GM19239 (cell line): ENCODE data around the gene SYCE3.

Source experiments
- DNase-seq: peaks from one replicate; pipeline ENCODE4 v3.0.0; 2011; ENCODE audit warnings: low spot score; ENCODE audit not compliant: insufficient read length
- FAIRE-seq: peaks from 2 replicates; lab custom pipeline; 2011; peaks lifted over from hg19 to GRCh38; lab: Jason Lieb, UNC

Gene SYCE3

GRCh38 chr22:50577697-50577986 lies 14.9 kb upstream of the SYCE3 start:
- FAIRE-seq (no peak), DNase-seq (no peak)

DNA sequence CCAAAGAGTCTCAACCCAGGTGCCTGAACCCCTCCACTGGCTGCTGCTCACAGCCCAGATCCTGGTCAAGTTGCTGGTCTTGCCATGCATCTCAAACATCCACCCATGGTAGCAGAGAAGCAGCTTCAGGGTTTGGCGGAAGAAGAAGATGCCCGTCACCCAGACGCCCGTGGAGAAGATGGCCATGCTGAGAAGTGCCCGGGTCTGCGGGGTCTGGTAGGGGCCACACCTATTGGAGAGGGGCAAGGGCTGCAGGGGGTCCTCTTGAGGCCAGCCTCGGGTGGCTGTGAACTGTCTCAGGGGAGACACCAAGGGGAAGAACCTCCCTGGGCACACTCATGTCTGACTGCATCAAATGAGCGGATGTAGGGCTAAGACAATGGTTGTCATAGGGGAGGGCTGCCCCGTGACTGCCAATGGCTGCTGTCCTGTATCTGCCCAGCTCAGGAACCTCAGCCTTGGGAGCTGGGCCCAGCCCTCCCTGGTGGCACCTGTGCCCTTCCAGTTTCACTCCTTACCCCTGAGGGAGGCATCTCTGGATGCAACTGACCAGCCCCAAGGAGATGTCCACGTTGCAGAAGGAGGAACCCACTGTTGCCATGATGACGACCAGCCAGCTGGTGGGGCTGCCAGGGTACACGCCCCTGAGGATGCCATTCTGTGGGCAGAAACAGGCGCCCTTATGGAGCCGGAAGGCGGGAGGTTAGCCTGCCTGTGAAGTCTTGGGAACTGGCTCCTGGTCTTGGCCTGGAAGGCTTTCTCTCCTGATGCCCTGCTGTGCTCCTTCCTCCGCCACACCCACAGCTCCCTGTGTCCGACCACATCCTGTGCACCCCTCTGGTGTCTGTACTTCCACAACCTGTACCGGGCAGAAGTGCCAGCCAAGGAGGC lies 14.3 kb upstream of the SYCE3 start:
- FAIRE-seq, result no peak
- no peak for DNase-seq

DNA sequence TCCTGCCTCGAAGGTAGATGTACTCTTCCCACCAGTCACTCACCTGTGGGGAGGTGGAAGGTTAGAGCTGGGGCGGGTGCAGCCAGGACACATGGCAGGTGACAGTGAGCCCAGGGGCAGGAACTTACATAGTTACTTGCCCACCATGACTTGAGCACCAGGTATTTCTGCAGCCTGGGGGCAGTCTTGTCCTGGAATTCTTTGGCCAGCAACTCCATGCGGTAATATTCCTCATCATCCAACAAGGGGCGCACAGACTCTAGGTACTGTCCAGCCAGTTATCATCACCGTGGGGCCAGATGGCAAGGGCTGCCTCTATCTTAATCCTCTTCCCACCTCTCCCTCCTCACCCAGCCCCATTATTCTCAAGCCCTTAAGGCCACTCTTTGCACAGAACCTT lies 13.4 kb upstream of the SYCE3 start:
- DNase-seq (no peak), FAIRE-seq (no peak)

DNA sequence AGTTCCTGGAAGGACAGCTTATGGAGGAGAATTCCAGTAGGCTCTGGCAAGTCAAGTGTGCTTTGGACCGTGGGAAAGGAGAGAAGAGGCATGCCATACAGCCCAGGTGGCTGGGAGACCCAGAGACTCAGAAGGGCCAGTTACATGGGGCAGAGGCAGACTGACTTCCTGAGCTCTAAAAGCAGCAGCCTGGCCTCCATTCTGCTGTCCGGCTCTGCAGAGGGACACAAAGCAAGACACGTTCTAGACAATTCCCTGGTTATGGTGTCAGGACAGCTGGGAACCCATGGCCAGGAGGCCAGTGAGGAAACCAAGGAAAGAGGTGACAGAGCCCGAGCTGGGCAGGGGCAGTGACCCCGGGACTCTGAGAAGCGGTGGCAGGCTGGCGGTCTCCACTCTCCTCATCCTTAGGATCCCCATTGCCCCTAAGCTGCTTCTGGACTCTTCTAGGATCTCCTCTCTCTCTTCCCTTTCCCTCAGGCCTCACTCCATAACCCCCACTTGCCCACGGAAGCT lies 12.8 kb upstream of the SYCE3 start:
- no peak for DNase-seq
- FAIRE-seq, result no peak

DNA sequence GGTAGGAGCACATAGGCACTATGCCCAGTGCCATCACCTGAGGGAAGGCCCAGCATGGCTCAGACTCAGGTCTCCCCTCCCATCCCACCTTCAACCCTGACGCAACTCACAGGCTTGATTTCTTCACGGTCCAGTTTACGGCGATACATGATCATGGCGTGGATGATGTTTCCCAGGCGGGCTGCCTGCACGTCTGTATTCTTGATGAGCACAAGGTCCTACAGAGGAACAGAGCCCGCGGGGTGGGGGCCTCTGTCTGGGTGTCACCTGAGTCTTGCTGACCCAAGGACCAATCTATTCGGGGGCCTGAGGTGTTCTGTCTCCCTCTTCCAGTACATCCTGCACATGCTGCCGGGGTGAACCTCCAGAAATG lies 11.7 kb upstream of the SYCE3 start:
- FAIRE-seq (no peak), DNase-seq (no peak)

- FAIRE-seq, result no peak
- DNase-seq, result no peak
Observed at GRCh38 chr22:50573491-50574382, 11.0 kb upstream of the SYCE3 start.

DNA sequence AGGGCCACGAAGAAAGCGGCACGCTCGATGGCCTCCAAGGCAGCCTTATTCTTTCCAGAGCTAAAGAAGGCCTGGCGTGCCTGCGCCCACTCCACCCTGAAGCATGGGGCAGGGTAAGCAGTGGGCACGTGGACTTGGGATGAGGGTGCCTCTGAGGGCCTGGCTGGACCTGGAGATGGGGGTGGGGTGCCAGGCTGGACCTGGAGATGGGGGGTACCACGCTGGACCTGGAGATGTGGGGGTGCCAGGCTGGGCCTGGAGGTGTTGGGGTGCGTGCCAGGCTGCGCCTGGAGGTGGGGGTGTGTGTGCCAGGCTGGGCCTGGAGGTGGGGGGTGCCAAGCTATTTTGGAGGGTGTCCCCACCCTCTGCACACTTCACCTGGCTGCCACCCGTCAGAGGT lies 10.2 kb upstream of the SYCE3 start:
- FAIRE-seq (no peak), DNase-seq (no peak)

- FAIRE-seq (no peak), DNase-seq (no peak)
Observed at GRCh38 chr22:50571264-50572175, 8.8 kb upstream of the SYCE3 start.

- DNase-seq (no peak), FAIRE-seq (no peak)
Observed at GRCh38 chr22:50570861-50571260, 8.1 kb upstream of the SYCE3 start.

DNA sequence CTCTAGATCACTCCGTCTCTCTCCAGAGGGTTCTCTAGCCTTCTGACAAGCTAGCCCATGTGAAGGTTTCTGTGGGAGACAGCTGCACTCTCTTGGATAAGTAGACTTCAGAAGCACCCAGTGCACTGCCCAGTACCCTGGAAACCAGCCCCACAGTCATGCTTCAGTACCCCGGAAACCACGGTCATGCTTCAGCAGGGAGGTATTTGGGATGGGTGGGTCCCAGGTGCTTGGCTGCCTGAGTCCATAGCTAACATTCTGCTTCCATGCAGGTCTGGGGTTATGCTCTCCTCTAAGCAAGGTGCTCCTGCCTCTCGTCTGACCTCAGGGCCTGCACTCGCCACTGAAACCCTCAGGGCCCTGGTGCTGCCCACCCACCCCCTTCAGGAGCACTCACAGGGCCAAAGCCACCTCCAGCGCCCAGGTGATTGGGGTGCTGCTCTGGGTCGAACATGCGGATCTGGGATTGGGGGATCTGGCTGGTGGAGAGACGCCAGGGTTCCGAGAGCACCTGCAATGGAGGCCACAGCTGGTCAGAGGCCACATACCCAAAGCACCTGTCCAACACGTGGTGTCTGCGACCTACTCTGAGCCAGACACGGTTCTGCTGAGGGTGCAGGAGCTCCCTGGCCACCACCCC lies 7.3 kb upstream of the SYCE3 start:
- FAIRE-seq (peak; percentile 51), DNase-seq (no peak)

DNA sequence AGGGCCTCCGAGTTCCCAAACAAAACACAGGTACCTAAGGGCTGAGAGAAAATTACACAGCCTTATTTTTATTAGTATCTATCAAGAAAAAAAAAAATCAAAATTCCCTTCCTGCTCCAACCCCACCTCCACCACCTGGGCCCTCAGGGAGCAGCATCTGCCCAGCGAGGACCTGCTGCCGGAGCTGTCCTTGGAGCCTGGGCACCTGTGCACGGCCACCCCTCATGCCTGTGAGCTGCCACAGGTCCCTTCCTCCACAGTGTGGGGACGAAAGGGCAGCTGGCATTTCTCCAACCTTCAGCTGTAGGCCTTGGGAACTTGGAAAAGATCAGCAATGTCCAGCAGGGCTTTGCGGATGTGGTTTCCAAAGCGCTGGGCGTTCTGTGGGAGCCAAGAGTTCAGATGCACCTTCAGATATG lies 6.3 kb upstream of the SYCE3 start:
- DNase-seq, result no peak
- no peak for FAIRE-seq

- no peak for DNase-seq
- no peak for FAIRE-seq
Observed at GRCh38 chr22:50568626-50569025, 5.9 kb upstream of the SYCE3 start.

GRCh38 chr22:50567721-50568252 lies 5.1 kb upstream of the SYCE3 start:
- DNase-seq, result no peak
- no peak for FAIRE-seq

DNA sequence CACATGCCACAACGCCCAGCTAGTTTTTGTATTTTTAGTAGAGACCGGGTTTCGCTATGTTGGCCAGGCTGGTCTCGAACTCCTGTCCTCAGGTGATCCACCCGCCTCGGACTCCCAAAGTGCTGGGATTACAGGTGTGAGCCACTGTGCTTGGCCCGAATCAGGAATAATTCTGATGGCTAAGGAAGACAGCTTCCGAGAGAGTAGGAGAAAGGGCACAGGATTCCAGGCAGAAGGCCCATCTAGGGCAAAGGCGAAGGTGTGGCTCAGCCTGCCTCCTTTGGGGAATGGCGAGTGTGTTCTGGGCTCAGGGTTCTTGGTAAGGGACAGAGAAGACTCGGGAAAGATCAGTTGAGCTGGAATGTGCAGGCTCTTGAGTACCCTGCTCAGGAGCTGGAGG lies 1.6 kb upstream of the SYCE3 start:
- FAIRE-seq (no peak), DNase-seq (no peak)

DNA sequence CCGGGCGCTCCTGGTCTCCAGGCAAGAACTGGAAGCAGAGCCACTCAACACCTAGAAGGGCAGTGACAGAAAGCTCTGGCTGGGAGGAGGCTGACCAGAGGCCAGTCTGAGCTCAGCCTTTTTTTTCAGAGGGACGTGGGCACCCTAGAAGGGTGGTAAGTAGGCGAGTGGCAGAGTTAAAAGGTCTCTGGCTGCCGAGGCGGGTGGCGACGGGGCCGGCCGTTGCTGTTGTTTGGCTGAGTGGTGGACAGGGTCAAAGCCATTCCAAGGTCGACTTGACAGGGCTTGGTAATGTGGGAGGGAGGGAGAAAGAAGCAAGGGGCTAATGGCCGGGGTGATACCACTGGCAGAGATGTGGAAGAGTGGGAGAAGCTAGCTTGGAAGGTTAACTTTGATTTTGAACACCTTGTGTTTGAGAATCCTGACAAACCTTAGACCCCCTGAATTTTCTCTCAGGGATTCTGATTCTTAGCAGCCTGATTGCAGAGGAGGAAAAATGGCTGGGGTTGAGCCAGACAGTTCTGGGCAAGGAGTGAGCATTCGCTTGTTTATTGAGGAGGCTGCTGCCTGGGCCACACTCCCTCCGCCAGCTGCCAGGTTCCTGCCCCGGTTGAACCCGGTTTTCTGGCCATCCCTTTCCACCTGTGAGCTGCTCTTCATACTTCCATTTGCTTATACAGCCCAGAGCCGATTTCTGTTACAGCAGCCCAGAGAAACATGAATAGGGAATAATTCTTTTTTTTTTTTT lies 868 bp upstream of the SYCE3 start:
- no peak for FAIRE-seq

GRCh38 chr22:50561401-50562358 lies 1.0 kb downstream of the SYCE3 start:
- FAIRE-seq (no peak), DNase-seq (no peak)

More for the DNA sequence above, 868 bp upstream of the SYCE3 start:
- no peak for DNase-seq

DNA sequence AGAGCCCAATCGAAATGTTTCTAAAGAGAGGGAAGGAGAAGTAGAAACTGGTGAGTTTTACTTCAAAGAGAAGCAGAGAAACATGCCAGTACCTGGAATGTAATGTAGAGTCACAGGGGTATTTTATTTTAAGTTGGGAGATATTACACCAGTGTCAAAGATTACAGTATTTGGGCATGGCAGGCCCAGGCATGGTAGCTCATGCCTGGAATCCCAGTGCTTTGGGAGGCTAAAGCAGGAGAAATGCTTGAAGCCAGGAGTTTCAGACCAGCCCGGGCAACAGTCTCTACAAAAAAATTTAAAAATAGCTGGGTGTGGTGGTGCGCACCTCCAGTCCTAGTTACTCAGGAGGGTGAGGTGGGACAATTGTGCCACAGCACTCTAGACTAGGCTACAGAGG lies 2.7 kb downstream of the SYCE3 start:
- DNase-seq, result no peak
- no peak for FAIRE-seq

DNA sequence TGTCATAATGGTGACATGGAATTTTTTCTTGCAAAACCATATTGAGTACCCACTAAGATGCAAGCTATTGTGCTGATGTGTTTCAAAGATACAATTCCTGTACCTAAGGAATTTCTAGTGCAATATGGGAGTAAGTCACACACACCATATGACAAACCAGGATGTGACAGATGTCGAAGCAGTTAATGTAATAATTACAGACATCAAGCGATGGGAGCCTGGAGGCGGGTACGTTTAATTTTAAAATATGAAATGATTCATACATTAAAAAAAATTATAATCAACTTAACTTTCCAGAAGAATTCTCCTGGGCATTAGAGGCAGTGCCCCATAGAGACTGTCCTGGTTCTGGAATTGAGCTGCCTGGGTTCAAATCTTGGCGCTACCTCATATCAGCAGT lies 6.0 kb downstream of the SYCE3 start:
- FAIRE-seq (no peak), DNase-seq (no peak)
